PC-3 (cell line): ENCODE data around the gene GOLGA7B. TPM values are rescaled to one million over a fixed set of nuclear protein-coding genes. Genes with fewer than 3 reads are reported as not detected.

Experiments used
- ATAC-seq: fragments of 200-7000 bp; cut with Tn5 transposase; 2 replicates; pipeline ENCODE4 v1.9.1; 2020; ENCODE audit warnings: mild to moderate bottlenecking, moderate library complexity
- BruUV-seq: library from RNA; stranded (reverse); fragments of 400-500 nt; replicated peaks from 2 replicates; lab custom pipeline; 2021; lab: Mats Ljungman, UMichigan
- CTCF ChIA-PET: fragments of 300-600 bp; sonication (Branson Sonifier 250); formaldehyde crosslinking; loops from one replicate; lab custom pipeline; 2022; ENCODE audit warnings: antibody characterized with exemption; lab: Charles Lee
- POLR2A ChIA-PET: fragments of 300-600 bp; sonication (Branson Sonifier 250); formaldehyde crosslinking; loops from one replicate; lab custom pipeline; 2022; ENCODE audit warnings: antibody characterized with exemption; ENCODE audit not compliant: unreplicated experiment; lab: Charles Lee
- DNase-seq: peaks from one replicate; pipeline ENCODE4 v3.0.0-alpha.2; 2015
- H2AFZ ChIP-seq: fragments of 300-600 bp; sonication (generic); 2 replicates; pipeline ENCODE4 v1.6.0; 2016; ENCODE audit warnings: antibody characterized with exemption, low read length
- H3F3A ChIP-seq: fragments of 300-600 bp; sonication (generic); one replicate; pipeline ENCODE4 v1.6.0; 2017; ENCODE audit warnings: antibody characterized with exemption, low read length, control low read depth, mild to moderate bottlenecking; ENCODE audit not compliant: unreplicated experiment
- H3K27ac ChIP-seq: fragments of 300-600 bp; sonication (generic); 2 replicates; pipeline ENCODE4 v1.5.1; 2016; ENCODE audit warnings: mild to moderate bottlenecking, low read length
- H3K27me3 ChIP-seq: fragments of 300-600 bp; sonication (generic); 2 replicates; pipeline ENCODE4 v1.6.1; 2016; ENCODE audit warnings: low read length, mixed read lengths
- H3K36me3 ChIP-seq: fragments of 300-600 bp; sonication (generic); 2 replicates; pipeline ENCODE4 v1.6.1; 2016; ENCODE audit warnings: low read depth, mixed run types, low read length, mixed read lengths
- H3K4me1 ChIP-seq: fragments of 300-600 bp; sonication (generic); 2 replicates; pipeline ENCODE4 v1.5.1; 2016; ENCODE audit warnings: low read length; ENCODE audit not compliant: insufficient read depth
- H3K4me2 ChIP-seq: fragments of 300-600 bp; sonication (generic); 2 replicates; pipeline ENCODE4 v1.6.0; 2016; ENCODE audit warnings: low read length
- H3K4me3 ChIP-seq: fragments of 300-600 bp; sonication (generic); 2 replicates; pipeline ENCODE4 v1.5.1; 2016; ENCODE audit warnings: mild to moderate bottlenecking, low read length, mixed read lengths
- H3K79me2 ChIP-seq: fragments of 300-600 bp; sonication (generic); 2 replicates; pipeline ENCODE4 v1.6.1; 2017; ENCODE audit warnings: low read length, mixed read lengths
- H3K9ac ChIP-seq: fragments of 300-600 bp; sonication (generic); 2 replicates; pipeline ENCODE4 v1.6.0; 2016; ENCODE audit warnings: mild to moderate bottlenecking, low read length
- H3K9me2 ChIP-seq: fragments of 300-600 bp; sonication (generic); replicated peaks from 2 replicates; pipeline ENCODE4 v1.6.1; 2016; ENCODE audit warnings: mixed run types, low read length, mixed read lengths
- H3K9me3 ChIP-seq: fragments of 300-600 bp; sonication (generic); 2 replicates; pipeline ENCODE4 v1.6.1; 2016; ENCODE audit warnings: low read length, mixed read lengths
- H4K20me1 ChIP-seq: fragments of 300-600 bp; sonication (generic); 2 replicates; pipeline ENCODE4 v1.6.1; 2016; ENCODE audit warnings: low read length, mixed read lengths
- CTCF ChIP-seq: fragments of 300-600 bp; sonication (generic); conservative IDR thresholded peaks from 2 replicates; pipeline ENCODE4 v1.5.1; 2017; ENCODE audit warnings: antibody characterized with exemption, low read depth, mild to moderate bottlenecking, low read length
- EZH2 ChIP-seq: fragments of 300-600 bp; sonication (generic); IDR thresholded peaks from one replicate; pipeline ENCODE4 v1.6.1; 2017; ENCODE audit warnings: antibody characterized with exemption, mild to moderate bottlenecking, low read length; ENCODE audit not compliant: unreplicated experiment
- EZH2phosphoT487 ChIP-seq: fragments of 300-600 bp; sonication (generic); IDR thresholded peaks from 2 replicates; pipeline ENCODE4 v1.6.1; 2018; ENCODE audit warnings: mild to moderate bottlenecking, antibody characterized with exemption, low read length, borderline replicate concordance
- intact Hi-C: fragments of 100-400 bp; cut with micrococcal nuclease; formaldehyde crosslinking; loops from 2 replicates; pipeline ENCODE4 v1.9.0; 2023
- total RNA-seq: library from RNA; depleted of rRNA; stranded (reverse); fragments of >200 nt; gene quantifications from 2 replicates; pipeline ENCODE4 v1.2.3, GENCODE V29; 2014

The GOLGA7B gene
- total RNA-seq, 1 experiment from 2014 or later = 0.26 TPM

GRCh38 chr10:97818572-97818971 lies 31.1 kb upstream of the GOLGA7B start:
- Histone ChIP-seq H3F3A (no peaks in the 10 kb centered on the region), H3K4me3 (no peak overlapping the region), H2AFZ (no peak overlapping the region), H3K27ac (no peak overlapping the region), H3K4me2 (no peak overlapping the region), H3K27me3 (no peaks in the 10 kb centered on the region), H3K79me2 (no peaks in the 10 kb centered on the region), H3K9ac (no peak overlapping the region), H3K4me1 (peaks cover 12% of the 10 kb centered on the region), H3K36me3 (no peaks in the 10 kb centered on the region), H3K9me3 (no peaks in the 10 kb centered on the region), H3K9me2 (no peaks in the 10 kb centered on the region), H4K20me1 (no peaks in the 10 kb centered on the region)
- CTCF ChIA-PET = no interaction called here
- intact Hi-C loops = no loop called here
- TF ChIP-seq EZH2phosphoT487 (no peak), EZH2 (no peak), CTCF (no peak)
- DNase-seq = no peak
- ATAC-seq = no peak
- POLR2A ChIA-PET = no interaction called here
- BruUV-seq = no TSS peak

DNA sequence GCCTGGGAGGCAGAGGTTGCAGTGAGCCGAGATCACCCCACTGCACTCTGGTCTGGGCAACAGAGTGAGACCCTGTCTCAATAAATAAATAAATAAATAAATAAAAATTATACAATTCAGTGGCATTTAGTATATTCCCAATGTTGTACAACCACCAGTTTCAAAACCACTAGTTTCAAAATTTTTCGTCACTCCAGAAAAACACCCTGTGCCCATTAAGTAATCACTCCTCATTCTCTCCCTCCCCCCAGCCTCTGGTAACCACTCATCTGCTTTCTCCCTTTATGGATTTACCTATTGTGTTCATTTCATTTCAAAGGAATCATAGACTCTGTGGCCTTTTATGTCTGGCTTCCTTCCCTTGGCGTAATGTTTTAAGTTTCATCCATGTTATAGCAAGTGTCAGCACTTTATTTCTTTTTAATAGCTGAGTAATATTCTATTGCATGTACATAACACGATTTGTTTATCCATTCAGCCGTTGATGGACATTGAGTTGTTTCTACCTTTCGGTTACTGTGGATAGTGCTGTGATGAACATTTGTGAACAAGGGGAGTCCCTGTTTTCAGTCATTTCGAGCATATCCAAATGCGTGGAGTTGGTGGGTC lies 29.4 kb upstream of the GOLGA7B start:
- ATAC-seq (no peak), DNase-seq (no peak)
- Histone ChIP-seq H3K9me2 (no peaks in the 10 kb centered on the region), H3K36me3 (no peaks in the 10 kb centered on the region), H4K20me1 (no peaks in the 10 kb centered on the region), H3K4me3 (no peak overlapping the region), H3K9ac (no peak overlapping the region), H3K27me3 (no peaks in the 10 kb centered on the region), H3F3A (no peaks in the 10 kb centered on the region), H3K4me2 (no peak overlapping the region), H2AFZ (no peak overlapping the region), H3K4me1 (peaks cover 11% of the 10 kb centered on the region), H3K9me3 (no peaks in the 10 kb centered on the region), H3K27ac (no peak overlapping the region), H3K79me2 (no peaks in the 10 kb centered on the region)
- BruUV-seq = no TSS peak
- POLR2A ChIA-PET = no interaction called here
- intact Hi-C loops = no loop called here
- TF ChIP-seq EZH2 (no peak), CTCF (no peak), EZH2phosphoT487 (no peak)
- CTCF ChIA-PET = no interaction called here

DNA sequence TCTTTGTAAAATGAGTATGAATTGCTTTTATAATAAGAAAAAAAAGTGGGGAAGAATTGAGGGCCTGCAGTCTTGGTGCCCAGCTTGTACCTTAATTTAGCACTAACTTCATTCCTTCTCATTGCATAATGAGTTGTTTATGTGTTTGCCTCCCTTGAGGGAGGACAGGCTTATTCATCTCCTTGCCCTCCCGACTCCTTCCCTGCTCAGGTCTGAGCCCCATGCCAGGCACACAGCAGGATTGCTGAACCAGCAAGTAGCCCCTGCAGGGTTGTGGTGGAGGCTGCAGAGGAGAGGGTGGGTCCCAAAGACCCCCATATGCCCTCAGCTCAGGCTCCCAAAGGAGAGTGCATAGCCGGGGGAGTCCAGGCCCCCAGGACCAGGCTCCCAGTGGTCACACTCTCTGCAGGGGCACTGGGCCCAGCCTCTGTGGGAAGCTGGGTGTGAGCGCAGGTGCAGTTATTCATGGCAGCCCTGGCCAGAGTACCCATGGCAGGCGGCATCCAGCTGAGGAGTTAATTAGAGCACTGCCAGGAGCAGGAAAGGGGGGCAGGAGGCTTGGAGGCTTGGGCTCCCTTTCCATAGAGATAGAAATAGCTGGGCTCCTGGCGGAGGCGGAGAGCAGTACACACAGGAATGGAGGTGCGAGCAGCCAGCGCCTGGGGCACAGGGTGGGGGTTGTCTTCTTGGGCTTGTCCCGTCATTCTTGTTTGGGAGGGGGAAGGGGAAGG lies 28.2 kb upstream of the GOLGA7B start:
- Histone ChIP-seq H3K4me1 (peaks cover 11% of the 10 kb centered on the region), H3K27me3 (no peaks in the 10 kb centered on the region), H3K4me2 (no peak overlapping the region), H3K36me3 (no peaks in the 10 kb centered on the region), H2AFZ (no peak overlapping the region), H4K20me1 (no peaks in the 10 kb centered on the region), H3K27ac (no peak overlapping the region), H3K9me2 (no peaks in the 10 kb centered on the region), H3K4me3 (no peak overlapping the region), H3K79me2 (no peaks in the 10 kb centered on the region), H3K9me3 (no peaks in the 10 kb centered on the region), H3K9ac (no peak overlapping the region), H3F3A (no peaks in the 10 kb centered on the region)
- ChIA-PET POLR2A (no interaction called here), CTCF (no interaction called here)
- TF ChIP-seq EZH2phosphoT487 (no peak), EZH2 (no peak), CTCF (no peak)
- no peak for DNase-seq
- no TSS peak for BruUV-seq
- intact Hi-C loops = no loop called here
- ATAC-seq = no peak
